Measurements from ENCODE around the gene TROAP.
A peak's percentile ranks its signal among the peaks of the same experiment; 100 is the strongest.
"Not testable (repeated sequence)": the region's sequence is repeated elsewhere in the genome, so short reads cannot be mapped to it uniquely, and the experiment has no call there.

The TROAP gene

GRCh38 chr12:49367381-49368239 lies 44.6 kb downstream of the TROAP start, which contains the start of gene SPATS2:
SPATS2 (plus strand) TSS chr12:49367462; CDS start chr12:49461013, 93,551 bp downstream.
- no peak for DNase-seq (ENCODE audit: low spot score)
- POLR2A ChIA-PET (ENCODE audit: low non-redundant PET), result interaction anchor here (0.5 to 1.1 kb wide), 10 partner anchors 9 to 1154 kb away, joined by 3 to 9 read pairs (median 3); no protein-coding TSS in a partner anchor
- CTCF ChIA-PET, result interaction anchor here (1.0 to 1.6 kb wide), 3 partner anchors 9 to 146 kb away, joined by 3 to 6 read pairs (median 6); no protein-coding TSS in a partner anchor
- no peak for TF ChIP-seq CTCF (conservative IDR thresholded peaks at IDR 0.05; ENCODE audit: low read depth)
- H3K27ac ChIP-seq, result peak within 1 kb of the TSS; percentile 98

- no peak for TF ChIP-seq CTCF (conservative IDR thresholded peaks at IDR 0.05; ENCODE audit: low read depth)
- no peak for DNase-seq (ENCODE audit: low spot score)
- CTCF ChIA-PET, result interaction anchor here (1.6 kb wide), 1 partner anchor 10 kb away, joined by 6 read pairs; no protein-coding TSS in a partner anchor
- POLR2A ChIA-PET (ENCODE audit: low non-redundant PET), result interaction anchor here (0.7 kb wide), 1 partner anchor 36 kb away, joined by 8 read pairs; no protein-coding TSS in a partner anchor
- no peak overlapping the region for H3K27ac ChIP-seq
Observed at GRCh38 chr12:49368240-49368600, 45.2 kb downstream of the TROAP start.

GRCh38 chr12:49369411-49370145 lies 46.5 kb downstream of the TROAP start:
- H3K27ac ChIP-seq, result peak overlapping the region; percentile 67
- TF ChIP-seq CTCF (conservative IDR thresholded peaks at IDR 0.05; ENCODE audit: low read depth), result peak; percentile 21; the same call in 1 of the 2 replicates
- DNase-seq (ENCODE audit: low spot score), result no peak
- CTCF ChIA-PET, result interaction anchor here (1.1 to 1.6 kb wide), 3 partner anchors 11 to 28 kb away, joined by 3 to 6 read pairs (median 4); no protein-coding TSS in a partner anchor
- POLR2A ChIA-PET (ENCODE audit: low non-redundant PET), result no interaction called here

GRCh38 chr12:49370539-49370938 lies 47.5 kb downstream of the TROAP start:
- ChIA-PET CTCF (interaction anchor here (0.9 to 1.6 kb wide), 4 partner anchors 10 to 270 kb away, joined by 3 to 6 read pairs (median 4); no protein-coding TSS in a partner anchor), POLR2A (ENCODE audit: low non-redundant PET) (no interaction called here)
- DNase-seq (ENCODE audit: low spot score), result no peak
- no peak for TF ChIP-seq CTCF (conservative IDR thresholded peaks at IDR 0.05; ENCODE audit: low read depth)
- H3K27ac ChIP-seq, result peak overlapping the region; percentile 35; the same call in 1 of the 2 replicates

GRCh38 chr12:49375406-49375805 lies 52.4 kb downstream of the TROAP start:
- CTCF ChIA-PET, result interaction anchor here (0.7 kb wide), 2 partner anchors 79 to 136 kb away, joined by 3 read pairs; no protein-coding TSS in a partner anchor
- no peak for TF ChIP-seq CTCF (conservative IDR thresholded peaks at IDR 0.05; ENCODE audit: low read depth)

GRCh38 chr12:49377386-49377785 lies 54.3 kb downstream of the TROAP start:
- ChIA-PET CTCF (interaction anchor here (0.8 kb wide), 1 partner anchor 16 kb away, joined by 3 read pairs; no protein-coding TSS in a partner anchor), POLR2A (ENCODE audit: low non-redundant PET) (no interaction called here)
- H3K27ac ChIP-seq, result no peak overlapping the region
- no peak for DNase-seq (ENCODE audit: low spot score)
- no peak for TF ChIP-seq CTCF (conservative IDR thresholded peaks at IDR 0.05; ENCODE audit: low read depth)

More at GRCh38 chr12:49375406-49375805, 52.4 kb downstream of the TROAP start:
- DNase-seq (ENCODE audit: low spot score), result no peak
- POLR2A ChIA-PET (ENCODE audit: low non-redundant PET), result no interaction called here
- no peak overlapping the region for H3K27ac ChIP-seq

GRCh38 chr12:49380184-49380583 lies 57.1 kb downstream of the TROAP start:
- POLR2A ChIA-PET (ENCODE audit: low non-redundant PET); DNase-seq (ENCODE audit: low spot score); H3K27ac ChIP-seq: not testable (repeated sequence)
- CTCF ChIA-PET, result interaction anchor here (0.6 to 1.3 kb wide), 2 partner anchors 10 to 83 kb away, joined by 3 to 4 read pairs; no protein-coding TSS in a partner anchor
